ENCODE data around the gene KIF20B. TPM values are rescaled to one million over a fixed set of nuclear protein-coding genes. Genes with fewer than 3 reads are reported as not detected.

Gene KIF20B
- total RNA-seq, 4 donors from 2014 or later: 4.2 to 13.4 (median 8.6) TPM

DNA sequence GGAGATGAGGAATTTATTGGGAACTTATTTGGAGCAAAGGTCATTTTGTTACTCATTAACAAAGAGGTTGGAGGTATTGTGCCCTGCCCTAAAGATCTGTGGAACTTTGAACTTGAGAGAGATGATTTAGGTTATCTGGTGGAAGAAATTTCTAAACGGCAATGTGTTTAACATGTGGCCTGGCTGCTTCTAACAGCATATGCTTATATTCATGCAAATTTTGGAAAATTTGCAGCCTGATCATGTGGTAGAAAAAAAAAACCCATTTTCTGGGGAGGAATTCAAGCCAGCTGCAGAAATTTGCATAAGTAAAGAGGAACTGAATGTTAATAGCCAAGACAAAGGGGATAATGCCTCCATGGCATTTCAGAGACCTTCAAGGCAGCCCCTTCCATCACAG is 45.7 kb upstream of the KIF20B start:
- Histone ChIP-seq H3K27ac (no peak overlapping the region), H3K36me3 (no peaks in the 10 kb centered on the region), H3K27me3 (no peaks in the 10 kb centered on the region), H3K4me3 (no peak overlapping the region), H3K9me3 (no peaks in the 10 kb centered on the region), H3K4me1 (no peaks in the 10 kb centered on the region)
- WGBS, 2 donors: 73 to 95% methylated on average over 1 of the region's 1 CpG
- TF ChIP-seq POLR2A (IDR thresholded peaks at IDR 0.05): no peak
- TF ChIP-seq, protein P1, sequence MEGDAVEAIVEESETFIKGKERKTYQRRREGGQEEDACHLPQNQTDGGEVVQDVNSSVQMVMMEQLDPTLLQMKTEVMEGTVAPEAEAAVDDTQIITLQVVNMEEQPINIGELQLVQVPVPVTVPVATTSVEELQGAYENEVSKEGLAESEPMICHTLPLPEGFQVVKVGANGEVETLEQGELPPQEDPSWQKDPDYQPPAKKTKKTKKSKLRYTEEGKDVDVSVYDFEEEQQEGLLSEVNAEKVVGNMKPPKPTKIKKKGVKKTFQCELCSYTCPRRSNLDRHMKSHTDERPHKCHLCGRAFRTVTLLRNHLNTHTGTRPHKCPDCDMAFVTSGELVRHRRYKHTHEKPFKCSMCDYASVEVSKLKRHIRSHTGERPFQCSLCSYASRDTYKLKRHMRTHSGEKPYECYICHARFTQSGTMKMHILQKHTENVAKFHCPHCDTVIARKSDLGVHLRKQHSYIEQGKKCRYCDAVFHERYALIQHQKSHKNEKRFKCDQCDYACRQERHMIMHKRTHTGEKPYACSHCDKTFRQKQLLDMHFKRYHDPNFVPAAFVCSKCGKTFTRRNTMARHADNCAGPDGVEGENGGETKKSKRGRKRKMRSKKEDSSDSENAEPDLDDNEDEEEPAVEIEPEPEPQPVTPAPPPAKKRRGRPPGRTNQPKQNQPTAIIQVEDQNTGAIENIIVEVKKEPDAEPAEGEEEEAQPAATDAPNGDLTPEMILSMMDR (IDR thresholded peaks at IDR 0.05): no peak
- intact Hi-C loops (cut with DNase I): no loop called here
- no peak for DNase-seq

DNA sequence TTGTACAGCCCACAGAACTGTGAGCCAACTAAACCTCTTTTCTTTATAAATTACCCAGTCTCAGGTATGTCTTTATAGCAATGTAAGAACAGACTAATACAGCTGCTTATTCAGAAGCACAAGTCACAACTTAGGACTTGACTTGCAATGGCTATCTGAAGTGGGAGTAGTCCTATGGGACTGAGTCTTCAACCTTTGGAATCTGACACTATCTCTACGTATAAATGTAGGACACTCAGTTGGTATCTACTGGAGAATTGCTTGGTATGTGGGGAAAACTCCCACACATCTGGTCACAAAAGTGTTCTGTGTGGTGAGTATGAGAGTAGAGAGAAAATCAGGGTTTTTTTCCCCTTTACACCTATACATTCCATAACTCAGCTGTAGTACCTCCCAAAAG is 44.1 kb upstream of the KIF20B start:
- no peaks in the 10 kb centered on the region for H3K27me3 ChIP-seq
- TF ChIP-seq POLR2A (IDR thresholded peaks at IDR 0.05): no peak
- TF ChIP-seq, protein P1 (IDR thresholded peaks at IDR 0.05): no peak
- H3K4me1 ChIP-seq: no peaks in the 10 kb centered on the region
- 78 to 93% methylated on average over 1 of the region's 1 CpG for WGBS, 2 donors
- H3K4me3 ChIP-seq: no peak overlapping the region
- no peak for DNase-seq
- no peak overlapping the region for H3K27ac ChIP-seq
- intact Hi-C loops (cut with DNase I): no loop called here
- H3K9me3 ChIP-seq: no peaks in the 10 kb centered on the region
- H3K36me3 ChIP-seq: no peaks in the 10 kb centered on the region

DNA sequence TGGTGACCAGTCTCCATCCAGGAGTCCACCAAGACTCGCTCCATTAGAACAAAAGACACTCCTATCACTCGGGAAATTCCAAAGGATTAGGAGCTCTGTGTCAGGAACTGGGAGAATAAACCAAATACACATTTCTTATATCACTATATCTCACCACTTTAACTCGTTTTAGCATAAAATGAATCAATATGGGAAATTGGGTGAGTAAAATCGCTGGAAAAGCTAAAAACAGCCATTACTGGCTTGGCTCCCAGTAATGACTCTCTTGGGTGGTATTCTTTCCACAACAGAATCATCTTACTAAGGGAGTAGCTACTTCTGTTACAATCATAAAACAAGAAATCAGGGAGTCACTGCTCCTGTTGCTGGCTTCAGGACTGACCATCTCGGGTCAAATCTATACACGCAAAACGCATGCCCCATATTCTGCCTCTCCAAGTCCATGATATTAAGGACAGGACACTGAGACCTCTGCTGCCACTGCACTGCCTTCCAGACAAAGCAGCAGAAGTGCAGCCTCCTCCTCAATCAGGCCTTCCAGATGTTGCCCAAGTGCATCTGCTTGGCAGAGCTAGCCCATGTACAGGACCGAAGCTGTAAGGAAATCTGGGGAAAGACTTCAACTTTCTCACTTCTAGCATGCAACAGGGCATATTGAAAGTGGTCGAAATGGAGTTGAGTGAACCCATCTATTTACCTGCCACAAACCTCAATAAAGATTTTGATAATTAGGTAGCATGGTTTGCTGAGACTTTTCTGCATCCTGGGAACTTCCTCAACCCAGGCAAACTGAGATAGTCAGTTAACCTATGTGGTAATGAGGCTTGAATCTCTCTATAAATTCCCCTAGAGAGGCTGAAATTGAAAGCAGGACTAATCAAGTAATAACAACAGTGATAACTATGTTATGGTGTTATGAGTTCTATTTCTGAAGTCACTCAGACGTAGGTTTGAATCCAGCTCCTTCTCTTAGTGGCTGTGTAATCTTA is 42.0 kb upstream of the KIF20B start:
- H3K36me3 ChIP-seq: no peaks in the 10 kb centered on the region
- H3K4me3 ChIP-seq: no peak overlapping the region
- TF ChIP-seq, protein P1 (IDR thresholded peaks at IDR 0.05): no peak
- no peak for TF ChIP-seq POLR2A (IDR thresholded peaks at IDR 0.05)
- DNase-seq: no peak
- WGBS, 2 donors: 76% methylated on average over 10 of the region's 10 CpGs
- no peaks in the 10 kb centered on the region for H3K9me3 ChIP-seq
- H3K27ac ChIP-seq: no peak overlapping the region
- no peaks in the 10 kb centered on the region for H3K27me3 ChIP-seq
- H3K4me1 ChIP-seq: no peaks in the 10 kb centered on the region
- intact Hi-C loops (cut with DNase I): no loop called here

DNA sequence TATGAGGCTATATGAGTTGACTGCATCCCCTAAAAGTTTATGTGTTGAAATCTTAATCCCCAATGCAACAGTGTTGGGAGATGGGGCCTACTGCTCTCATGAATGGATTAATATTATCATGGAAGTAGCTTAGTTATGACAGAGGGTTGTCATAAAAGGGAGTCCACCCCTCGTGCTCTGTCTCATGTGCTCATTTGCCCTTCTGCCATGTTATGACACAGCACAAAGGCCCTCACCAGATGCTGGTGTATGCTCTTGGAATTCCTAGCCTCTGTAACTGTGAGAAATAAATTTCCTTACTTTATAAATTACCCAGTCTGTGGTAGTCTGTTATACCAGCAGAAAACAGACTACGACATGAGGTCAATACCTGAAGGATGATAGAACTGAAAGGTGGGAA is 38.8 kb upstream of the KIF20B start:
- H3K27me3 ChIP-seq: no peaks in the 10 kb centered on the region
- no peak for DNase-seq

DNA sequence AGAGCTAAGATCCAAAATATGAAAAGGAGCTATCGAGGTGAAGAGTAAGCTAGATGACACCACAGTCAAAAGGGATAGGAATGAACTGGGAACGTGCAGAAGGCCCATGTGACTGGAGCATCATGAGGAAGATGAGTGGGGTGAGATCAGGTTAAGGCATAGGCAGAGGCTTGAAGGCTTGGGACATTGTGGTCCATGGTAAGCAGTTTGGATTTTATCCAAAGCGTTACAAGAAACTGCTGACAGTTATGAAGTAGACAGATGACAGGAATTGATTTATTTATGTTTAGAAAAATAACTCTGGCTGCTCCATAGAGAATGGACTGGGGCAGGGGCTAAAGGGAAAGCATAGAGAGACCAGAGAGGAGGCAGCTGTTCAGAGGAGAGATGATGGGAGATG is 38.2 kb upstream of the KIF20B start:
- intact Hi-C loops (cut with DNase I): no loop called here

More for the DNA sequence above, 38.8 kb upstream of the KIF20B start:
- Histone ChIP-seq H3K4me3 (no peak overlapping the region), H3K36me3 (no peaks in the 10 kb centered on the region), H3K4me1 (peaks cover 0 to 13% (median 0%) of the 10 kb centered on the region in 3 donors), H3K9me3 (no peaks in the 10 kb centered on the region), H3K27ac (no peak overlapping the region)
- TF ChIP-seq, protein P1 (IDR thresholded peaks at IDR 0.05): no peak
- TF ChIP-seq POLR2A (IDR thresholded peaks at IDR 0.05): no peak
- 83 to 92% methylated on average over 2 of the region's 2 CpGs for WGBS, 2 donors
- intact Hi-C loops (cut with DNase I): no loop called here

More for the DNA sequence above, 38.2 kb upstream of the KIF20B start:
- DNase-seq: no peak
- TF ChIP-seq, protein P1 (IDR thresholded peaks at IDR 0.05): no peak
- no peaks in the 10 kb centered on the region for H3K9me3 ChIP-seq
- H3K4me1 ChIP-seq: peaks cover 0 to 13% (median 0%) of the 10 kb centered on the region in 3 donors
- H3K27ac ChIP-seq: no peak overlapping the region
- H3K36me3 ChIP-seq: no peaks in the 10 kb centered on the region
- no peaks in the 10 kb centered on the region for H3K27me3 ChIP-seq
- WGBS, 2 donors: 54 to 68% methylated on average over 3 of the region's 3 CpGs
- no peak overlapping the region for H3K4me3 ChIP-seq
